GM18502 (cell line): Measurements from ENCODE around the gene P2RX4.
A peak's percentile ranks its signal among the peaks of the same experiment; 100 is the strongest.
"Not testable (repeated sequence)": the region's sequence is repeated elsewhere in the genome, so short reads cannot be mapped to it uniquely, and the experiment has no call there.

Source experiments
- ATAC-seq: cut with Tn5 transposase; IDR thresholded peaks from one replicate; pipeline ENCODE4 v1.9.1; 2021; ENCODE audit warnings: mild to moderate bottlenecking; ENCODE audit not compliant: unreplicated experiment, poor library complexity

P2RX4 gene, protein sequence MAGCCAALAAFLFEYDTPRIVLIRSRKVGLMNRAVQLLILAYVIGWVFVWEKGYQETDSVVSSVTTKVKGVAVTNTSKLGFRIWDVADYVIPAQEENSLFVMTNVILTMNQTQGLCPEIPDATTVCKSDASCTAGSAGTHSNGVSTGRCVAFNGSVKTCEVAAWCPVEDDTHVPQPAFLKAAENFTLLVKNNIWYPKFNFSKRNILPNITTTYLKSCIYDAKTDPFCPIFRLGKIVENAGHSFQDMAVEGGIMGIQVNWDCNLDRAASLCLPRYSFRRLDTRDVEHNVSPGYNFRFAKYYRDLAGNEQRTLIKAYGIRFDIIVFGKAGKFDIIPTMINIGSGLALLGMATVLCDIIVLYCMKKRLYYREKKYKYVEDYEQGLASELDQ

DNA sequence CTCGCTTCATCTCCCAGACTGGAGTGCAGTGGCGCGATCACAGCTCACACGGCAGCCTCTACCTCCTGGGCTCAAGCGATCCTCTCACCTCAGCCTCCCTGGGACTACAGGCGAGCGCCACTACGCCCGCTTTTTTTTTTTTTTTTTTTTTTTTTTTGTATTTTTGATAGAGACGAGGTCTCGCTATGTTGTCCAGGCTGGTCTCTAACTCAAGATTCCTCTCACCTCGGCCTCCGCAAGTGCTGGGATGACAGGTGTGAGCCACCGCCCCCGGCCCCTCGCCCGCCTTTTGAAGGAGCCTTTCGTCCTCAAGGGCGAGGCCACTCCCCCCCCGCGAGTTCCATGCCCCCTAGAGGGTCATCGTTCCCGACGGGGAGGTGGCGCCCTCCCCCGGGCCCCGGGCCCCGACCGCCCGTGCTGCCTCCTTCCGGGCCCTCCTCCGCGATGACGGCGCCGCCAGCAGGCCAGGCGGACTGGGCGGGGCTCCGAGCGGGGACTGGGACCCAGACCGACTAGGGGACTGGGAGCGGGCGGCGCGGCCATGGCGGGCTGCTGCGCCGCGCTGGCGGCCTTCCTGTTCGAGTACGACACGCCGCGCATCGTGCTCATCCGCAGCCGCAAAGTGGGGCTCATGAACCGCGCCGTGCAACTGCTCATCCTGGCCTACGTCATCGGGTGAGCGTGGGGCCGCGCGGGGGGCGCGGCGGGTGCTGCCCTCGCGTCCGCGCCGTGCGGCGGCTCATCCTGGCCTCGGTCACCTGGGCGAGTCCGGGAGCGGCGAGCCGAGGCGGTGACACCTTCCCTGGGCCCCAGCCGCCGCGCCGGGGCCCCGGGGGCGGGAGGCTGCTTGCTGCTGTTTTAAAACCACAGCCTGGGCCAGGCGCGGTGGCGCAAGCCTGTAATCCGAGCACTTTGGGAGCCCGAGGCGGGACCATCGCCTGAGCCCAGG is at the start of gene P2RX4:
Gene P2RX4, plus strand, starts transcription at position 506 of the 949 bp plus-strand sequence. Its CDS starts 36 bp downstream, at position 542.
- ATAC-seq: peak; percentile 88

DNA sequence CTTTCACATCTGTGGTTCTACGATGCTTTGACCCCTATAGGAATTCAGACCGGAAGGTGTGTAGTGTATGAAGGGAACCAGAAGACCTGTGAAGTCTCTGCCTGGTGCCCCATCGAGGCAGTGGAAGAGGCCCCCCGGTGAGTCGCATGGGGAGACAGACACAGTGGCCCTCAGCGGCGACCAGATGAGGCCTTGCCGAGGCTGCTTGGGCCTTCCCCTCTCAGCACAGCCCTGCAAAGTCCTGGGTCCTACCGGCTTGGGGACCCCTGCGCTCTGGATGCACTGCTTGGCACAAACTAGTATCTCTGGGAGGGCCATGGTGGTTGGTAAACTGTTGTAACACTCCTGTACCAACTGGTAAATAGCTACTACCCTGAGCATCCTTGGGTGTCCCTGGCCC is 47.5 kb upstream of the P2RX4 start:
- no peak for ATAC-seq

DNA sequence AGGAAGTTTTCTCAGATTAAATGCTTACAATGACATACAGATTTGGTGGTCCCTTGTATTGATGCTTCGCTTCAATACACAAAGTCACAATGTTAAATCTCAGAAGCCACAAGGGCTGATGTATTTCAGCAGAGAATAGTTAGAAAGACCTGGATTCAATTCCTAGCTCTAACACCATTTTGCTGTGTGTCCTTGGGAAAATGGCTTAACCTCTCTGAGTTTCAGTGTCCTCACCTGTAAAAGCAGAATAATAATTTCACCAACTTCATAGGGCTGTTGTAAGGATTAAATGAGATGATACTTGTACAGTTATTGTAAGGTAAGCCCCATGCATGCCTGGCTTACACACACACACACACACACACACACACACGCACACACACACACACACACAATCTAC is 46.9 kb upstream of the P2RX4 start:
- ATAC-seq: no peak

DNA sequence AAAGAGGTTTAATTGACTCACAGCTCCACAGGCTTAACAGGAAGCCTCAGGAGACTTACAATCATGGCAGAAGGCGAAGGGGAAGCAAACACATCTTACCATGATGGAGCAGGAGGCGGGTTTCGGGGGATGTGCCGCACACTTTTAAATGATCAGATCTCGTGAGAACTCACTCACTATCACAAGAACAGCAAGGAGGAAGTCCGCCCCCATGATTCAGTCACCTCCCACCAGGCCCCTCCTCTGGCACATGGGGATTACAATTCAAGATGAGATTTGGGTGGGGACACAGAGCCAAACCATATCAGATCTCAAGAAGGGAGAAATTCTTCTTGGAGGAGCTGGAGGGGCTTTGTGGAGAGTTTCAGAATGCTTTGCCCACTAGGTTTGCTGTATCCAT is 45.1 kb upstream of the P2RX4 start:
- not testable (repeated sequence) for ATAC-seq

DNA sequence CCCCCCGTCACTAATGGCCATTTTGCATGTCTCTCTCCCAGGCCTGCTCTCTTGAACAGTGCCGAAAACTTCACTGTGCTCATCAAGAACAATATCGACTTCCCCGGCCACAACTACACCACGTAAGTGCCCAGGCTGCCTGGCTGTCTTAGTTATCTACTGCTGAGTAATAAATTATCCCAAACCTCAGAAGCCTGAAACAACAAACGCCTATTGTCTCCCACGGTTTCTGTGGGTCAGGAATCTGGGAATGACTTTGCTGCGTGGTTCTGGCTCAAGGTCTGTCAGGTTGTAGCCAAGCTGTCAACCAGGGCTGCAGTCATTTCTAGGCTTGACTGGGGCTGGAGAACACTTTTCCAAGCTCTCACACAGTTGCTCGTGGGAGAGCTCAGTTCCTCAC is 44.6 kb upstream of the P2RX4 start:
- ATAC-seq: no peak

DNA sequence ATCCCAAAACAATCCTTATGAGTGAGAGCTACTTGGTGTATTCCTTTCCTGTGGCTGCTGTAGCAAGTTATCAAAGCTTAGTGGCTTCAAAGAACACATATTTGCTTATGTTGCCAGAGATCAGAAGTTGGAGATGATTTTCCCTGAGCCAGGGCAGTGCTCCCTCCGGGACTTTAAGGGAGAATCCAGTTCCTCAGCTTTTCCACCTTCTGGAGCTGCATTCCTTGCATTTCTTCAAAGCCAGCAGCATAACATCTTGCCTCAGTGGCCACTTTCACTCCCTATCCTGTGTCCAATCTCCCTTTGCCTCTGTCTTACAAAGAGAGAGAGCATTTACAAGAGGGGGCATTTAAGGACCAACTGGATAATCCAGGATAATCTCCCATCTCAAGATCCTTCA is 43.6 kb upstream of the P2RX4 start:
- ATAC-seq: no peak

DNA sequence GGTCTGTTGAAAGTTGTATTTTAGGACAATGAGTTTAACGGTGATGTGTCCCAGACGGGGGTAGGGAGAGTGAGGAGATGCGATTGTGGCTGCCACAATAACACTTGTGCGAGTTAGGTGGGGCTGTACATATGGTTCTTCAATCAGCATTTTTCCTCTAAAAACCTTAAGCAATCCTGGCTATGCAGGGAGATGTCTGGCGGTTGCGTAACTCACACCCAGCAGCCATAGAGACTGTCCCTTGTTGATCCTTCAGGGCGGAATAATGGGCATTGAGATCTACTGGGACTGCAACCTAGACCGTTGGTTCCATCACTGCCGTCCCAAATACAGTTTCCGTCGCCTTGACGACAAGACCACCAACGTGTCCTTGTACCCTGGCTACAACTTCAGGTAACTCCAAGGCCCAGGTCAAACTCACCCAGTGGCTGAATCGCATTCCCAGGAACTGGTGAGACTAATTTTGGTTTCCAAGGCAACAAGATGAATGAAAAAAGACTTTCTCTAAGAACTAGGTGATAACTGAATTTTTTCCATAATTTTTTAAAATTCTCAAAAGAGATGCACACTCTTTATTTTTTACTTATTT is 42.6 kb upstream of the P2RX4 start:
- no peak for ATAC-seq

DNA sequence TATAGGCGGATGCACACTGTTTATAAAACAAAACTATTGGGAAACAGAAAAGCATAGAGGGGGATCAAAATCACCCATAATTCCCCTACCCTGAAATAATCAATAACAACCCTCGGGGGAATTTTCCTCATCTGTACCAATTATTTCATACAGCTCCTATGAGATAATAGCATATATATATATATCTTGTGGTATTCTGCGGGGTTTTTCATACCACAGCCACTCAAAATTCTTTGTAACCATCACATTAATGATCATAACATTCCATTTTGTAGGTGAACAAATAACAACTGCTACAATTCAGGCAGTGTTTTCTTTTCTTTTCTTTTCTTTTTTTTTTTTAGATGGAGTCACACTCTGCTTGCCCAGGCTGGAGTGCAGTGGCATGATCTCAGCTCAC is 42.0 kb upstream of the P2RX4 start:
- ATAC-seq: no peak

DNA sequence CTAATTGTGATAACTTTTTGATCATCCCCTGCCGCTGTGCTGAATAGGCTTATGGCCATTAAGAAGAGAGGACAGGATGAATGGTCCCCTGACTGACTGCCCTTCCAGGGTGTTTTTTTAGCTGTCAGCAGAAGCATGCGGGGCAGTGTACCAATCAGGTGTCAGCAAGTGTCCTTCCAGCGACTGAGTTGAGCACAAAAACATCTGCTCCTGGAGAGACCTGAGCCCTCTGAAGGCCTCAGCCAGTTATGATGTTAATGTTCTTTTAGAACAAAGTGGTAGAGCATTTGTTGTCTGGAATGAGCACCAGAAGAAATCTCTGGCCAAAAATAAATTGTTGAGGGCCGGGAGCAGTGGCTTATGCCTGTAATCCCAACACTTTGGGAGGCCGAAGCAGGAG is 39.8 kb upstream of the P2RX4 start:
- no peak for ATAC-seq

DNA sequence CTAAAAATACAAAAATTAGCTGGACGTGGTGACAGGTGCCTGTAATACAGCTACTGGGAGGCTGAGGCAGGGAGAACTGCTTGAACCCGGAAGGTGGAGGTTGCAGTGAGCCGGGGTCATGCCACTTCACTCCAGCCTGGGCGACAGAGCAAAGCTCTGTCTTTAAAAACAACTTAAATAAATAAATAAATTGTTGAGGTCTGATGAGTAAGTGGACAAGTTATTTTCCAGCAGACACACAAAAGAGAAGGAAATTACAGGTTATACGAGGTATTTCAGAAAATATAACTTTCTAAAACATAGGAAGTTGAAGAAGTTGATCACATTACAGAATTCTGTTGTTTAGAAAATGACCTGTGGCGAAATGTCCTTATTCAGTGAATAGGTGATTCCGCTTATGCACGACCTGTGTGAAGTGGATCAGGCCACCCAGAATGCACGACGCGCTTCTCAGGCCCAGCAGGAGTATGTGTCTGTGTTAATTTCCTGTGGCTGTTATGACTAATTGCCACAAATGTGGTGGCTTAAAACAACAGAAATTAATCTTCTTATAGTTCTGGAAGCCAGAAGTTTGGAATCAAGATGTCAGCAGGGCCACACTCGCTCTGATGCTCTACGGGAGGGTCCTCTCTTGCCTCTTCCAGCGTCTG is 39.2 kb upstream of the P2RX4 start:
- no peak for ATAC-seq

DNA sequence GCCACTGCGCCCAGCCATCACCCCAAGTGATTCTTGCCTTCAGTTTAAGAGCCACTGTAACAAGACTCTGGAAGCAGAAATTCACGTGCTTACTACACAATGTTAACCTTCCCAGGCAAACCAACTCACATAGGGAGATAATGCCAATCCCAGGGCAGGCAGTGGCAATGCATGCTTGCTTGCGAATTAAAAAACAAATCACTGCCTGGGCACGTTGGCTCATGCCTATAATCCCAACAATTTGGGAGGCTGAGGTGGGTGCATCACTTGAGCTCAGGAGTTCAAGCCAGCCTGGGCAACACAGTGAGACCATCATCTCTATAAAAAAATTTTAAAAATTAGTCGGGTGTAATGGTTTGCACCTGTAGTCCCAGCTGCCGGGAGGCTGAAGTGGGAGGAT is 37.8 kb upstream of the P2RX4 start:
- ATAC-seq: no peak

DNA sequence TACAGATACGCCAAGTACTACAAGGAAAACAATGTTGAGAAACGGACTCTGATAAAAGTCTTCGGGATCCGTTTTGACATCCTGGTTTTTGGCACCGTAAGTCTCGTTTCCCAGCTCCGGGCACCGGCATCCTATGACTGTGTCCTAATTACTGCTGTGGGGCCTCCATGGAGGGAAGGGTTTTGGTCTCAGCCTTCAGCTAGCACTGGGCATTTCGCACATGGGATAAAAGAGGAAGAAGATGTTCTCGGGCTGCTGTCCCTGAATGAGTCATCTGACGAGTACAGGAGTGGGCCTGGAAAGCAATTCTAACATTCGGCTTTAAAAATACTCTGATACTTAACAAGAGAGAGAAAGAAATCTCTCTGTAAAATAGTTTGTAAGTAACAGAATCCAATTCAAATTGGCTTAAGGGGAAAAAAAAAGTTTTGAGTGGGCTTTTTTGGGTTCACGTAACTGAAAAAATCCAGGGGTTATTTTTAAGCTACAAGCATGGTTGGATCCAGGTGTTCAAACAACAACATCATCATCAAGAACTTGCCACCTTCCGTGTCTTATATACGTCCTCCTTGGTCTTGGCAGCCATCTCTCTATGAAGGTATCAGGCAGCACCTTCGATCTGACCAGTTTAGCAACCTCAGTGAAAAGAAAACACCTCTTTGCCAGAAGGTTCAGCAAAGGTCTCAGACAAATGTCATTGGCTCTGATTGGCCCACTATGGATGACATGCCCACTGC is 34.4 kb upstream of the P2RX4 start:
- no peak for ATAC-seq

DNA sequence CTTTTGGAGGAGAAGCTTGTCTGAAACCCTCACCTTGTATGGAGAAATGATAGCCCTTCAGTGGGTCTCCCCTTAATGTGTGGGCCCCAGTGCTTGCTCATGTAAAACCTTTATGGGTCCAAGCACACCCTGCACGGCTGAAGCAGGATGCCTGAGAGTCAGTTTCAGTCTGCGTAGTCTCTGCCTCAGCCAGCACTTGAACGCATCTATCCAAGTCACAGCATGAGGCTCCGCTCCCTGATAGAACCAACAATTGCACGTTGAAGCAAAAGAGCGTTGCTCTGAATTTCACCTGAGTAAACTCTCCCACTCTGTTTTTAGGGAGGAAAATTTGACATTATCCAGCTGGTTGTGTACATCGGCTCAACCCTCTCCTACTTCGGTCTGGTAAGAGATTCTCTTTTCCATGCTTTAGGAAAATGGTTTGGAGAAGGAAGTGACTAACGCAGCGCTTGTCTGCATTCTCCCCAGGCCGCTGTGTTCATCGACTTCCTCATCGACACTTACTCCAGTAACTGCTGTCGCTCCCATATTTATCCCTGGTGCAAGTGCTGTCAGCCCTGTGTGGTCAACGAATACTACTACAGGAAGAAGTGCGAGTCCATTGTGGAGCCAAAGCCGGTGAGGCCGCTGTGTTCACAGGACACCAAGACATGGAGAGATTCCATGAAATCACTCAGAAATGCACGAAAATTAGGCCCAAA is 33.0 kb upstream of the P2RX4 start:
- ATAC-seq: no peak

DNA sequence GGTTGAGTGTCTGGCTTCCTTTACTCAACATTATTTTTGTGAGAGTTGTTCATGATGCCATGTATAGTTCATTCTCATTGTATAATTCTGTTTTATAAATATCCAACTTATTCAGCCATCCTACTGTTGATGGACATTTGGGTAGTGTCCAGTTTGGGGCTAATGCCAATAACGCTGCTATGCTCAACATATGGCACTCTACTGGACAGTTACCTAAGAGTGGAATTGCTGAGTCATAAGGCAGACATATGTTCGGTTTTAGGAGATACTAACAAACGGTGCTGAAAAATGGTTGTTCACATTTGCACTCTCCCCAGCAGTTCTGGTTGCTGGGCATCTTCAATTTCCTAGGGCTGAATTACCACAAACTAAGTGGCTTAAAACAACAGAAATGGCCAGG is 28.7 kb upstream of the P2RX4 start:
- no peak for ATAC-seq

DNA sequence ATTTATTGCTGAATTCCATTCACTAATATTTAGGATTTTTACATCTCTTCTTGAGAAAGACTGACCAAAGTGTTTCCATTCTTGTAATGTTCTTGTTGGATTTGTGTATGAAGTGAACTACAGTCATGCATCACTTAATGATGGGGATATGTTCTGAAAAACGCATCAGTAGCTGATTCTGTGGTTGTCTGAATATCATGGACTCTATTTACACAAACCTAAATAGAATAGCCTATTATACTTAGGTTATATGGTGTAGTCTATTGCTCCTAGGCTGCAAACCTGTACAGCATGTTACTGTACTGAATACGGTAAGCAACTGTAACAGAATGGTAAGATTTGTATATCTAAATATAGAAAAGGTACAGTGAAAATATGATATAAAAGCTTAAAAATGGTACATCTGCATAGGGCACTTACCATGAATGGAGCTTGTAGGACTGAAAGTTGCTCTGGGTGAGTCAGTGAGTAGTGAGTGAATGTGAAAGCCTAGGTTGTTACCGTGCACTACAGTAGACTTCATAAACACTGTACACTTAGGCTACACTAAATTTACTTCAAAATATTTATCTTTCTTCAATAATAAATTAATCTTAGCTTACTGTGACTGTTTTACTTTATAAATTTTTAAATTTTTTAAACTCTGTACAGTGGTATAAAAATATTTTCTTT is 27.6 kb upstream of the P2RX4 start:
- ATAC-seq: no peak

DNA sequence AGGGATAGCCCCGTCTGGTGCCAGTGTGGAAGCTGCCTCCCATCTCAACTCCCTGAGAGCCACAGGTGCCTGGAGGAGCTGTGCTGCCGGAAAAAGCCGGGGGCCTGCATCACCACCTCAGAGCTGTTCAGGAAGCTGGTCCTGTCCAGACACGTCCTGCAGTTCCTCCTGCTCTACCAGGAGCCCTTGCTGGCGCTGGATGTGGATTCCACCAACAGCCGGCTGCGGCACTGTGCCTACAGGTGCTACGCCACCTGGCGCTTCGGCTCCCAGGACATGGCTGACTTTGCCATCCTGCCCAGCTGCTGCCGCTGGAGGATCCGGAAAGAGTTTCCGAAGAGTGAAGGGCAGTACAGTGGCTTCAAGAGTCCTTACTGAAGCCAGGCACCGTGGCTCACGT is 25.5 kb upstream of the P2RX4 start:
- no peak for ATAC-seq

DNA sequence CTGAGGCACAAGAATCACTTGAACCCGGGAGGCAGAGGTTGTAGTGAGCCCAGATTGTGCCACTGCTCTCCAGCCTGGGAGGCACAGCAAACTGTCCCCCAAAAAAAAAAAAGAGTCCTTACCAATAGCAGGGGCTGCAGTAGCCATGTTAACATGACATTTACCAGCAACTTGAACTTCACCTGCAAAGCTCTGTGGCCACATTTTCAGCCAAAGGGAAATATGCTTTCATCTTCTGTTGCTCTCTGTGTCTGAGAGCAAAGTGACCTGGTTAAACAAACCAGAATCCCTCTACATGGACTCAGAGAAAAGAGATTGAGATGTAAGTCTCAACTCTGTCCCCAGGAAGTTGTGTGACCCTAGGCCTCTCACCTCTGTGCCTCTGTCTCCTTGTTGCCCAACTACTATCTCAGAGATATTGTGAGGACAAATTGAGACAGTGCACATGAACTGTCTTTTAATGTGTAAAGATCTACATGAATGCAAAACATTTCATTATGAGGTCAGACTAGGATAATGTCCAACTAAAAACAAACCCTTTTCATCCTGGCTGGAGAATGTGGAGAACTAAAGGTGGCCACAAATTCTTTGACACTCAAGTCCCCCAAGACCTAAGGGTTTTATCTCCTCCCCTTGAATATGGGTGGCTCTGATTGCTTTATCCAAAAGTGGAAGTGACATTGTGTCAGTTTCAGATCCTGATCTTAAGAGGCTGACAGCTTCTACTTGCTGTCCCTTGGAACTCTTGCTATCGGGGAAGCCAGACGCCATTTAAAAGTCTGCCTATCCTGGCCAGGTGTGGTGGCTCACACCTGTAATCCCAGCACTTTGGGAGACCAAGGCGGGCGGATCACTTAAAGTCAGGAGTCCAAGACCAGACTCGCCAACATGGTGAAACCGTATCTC is 24.7 kb upstream of the P2RX4 start:
- no peak for ATAC-seq

DNA sequence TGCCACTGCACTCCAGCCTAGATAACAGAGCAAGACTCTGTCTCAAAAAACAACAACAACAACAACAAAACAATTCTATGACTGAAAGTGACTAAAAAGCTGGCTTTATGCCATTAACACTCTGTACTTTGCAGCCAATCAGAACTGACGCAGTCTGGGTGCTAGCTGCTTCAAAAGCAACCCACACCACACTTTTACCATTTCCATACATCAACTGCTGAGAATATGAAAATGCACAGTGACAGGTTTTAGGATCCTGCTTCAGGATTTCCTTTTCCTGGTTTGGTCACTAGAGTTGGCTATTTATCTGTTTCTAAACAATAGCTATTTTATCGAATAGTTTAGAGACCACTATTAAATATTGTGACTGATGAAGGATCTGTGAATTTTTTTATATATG is 23.1 kb upstream of the P2RX4 start:
- ATAC-seq: no peak
